ENCODE measurements around the gene ARMC12.
"Not testable (repeated sequence)": the region's sequence is repeated elsewhere in the genome, so short reads cannot be mapped to it uniquely, and the experiment has no call there.

The ARMC12 gene, protein sequence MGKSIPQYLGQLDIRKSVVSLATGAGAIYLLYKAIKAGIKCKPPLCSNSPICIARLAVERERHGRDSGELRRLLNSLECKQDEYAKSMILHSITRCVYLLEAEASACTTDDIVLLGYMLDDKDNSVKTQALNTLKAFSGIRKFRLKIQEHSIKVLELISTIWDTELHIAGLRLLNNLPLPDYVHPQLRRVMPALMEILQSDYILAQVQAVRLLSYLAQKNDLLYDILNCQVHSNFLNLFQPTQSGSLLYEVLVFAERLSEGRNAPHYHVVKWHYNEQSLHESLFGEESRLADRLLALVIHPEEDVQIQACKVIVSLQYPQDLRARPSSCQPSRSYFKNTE

DNA sequence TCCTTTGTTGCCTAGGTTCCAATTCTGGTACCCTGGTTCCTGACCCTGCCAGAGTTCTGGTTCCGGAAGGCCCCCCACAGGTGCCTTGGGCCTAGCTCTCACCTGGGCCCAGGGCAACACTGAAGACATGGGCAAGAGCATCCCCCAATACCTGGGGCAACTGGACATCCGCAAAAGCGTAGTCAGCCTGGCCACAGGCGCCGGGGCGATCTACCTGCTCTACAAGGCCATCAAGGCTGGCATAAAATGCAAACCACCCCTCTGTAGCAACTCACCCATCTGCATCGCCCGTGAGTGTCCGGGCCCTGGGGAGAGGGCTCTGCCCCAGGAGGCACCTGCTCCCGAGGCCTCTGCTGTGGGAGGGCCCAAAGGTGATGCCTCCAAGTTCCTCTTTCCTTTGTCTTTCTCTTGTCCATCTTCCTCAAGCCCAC lies at the start of gene ARMC12:
Gene ARMC12, plus strand, starts transcription at position 51 of the 431 bp plus-strand sequence. Its CDS starts 77 bp downstream, at position 128.
- DNase-seq (ENCODE audit: low spot score), result no peak

DNA sequence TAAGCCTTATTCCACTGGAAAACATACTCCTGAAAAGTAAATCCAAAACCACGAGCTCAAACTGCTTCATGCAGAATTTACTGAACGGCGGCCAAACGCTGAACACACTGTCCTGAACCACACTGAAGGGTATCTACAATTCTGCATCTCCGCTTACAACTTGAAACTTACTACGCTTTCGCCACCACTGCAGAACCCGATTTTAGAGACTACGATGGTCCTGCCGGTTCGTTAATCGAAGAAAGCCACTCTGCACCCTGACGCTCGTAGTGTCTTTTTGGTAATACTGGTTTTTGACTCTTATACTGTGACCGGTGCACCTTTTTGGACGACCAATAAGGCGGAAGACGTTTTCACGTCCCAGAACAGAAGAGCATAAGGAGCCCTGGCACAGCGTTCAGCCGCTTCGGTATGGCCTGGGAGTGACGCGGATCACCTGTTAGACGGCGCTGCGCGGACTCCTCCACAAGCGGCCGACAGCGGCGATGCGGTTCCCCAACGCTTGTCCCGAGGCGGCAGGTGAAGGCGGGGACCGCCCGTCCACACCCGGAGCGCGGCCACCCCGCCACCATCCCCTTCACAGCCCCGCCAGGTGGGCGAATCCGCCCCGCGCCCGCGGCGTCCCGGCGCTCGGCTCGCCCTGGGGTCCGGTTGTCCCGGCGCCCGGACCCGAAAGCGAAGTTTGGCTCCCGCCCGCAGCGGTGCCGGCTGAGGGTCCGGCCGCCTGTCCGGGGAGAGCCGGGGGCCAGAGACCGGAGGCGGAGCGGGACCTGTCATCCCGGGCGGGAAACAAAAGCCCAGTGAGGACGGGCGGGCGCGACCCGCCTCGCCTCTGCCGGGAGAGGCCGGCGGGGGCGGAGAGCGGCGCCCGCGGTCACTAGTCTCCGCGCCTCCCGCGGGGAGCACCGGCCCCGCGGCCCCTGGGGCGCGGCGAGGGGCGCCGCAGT lies 48.9 kb upstream of the ARMC12 start:
- DNase-seq (ENCODE audit: low spot score), result peak; percentile 69

GRCh38 chr6:35688605-35689322 lies 48.1 kb upstream of the ARMC12 start, which contains the start of gene FKBP5:
Gene FKBP5, minus strand, starts transcription at chr6:35688915. Its CDS starts 46,091 bp downstream, at chr6:35642824.
- peak; percentile 83 for DNase-seq (ENCODE audit: low spot score)

DNA sequence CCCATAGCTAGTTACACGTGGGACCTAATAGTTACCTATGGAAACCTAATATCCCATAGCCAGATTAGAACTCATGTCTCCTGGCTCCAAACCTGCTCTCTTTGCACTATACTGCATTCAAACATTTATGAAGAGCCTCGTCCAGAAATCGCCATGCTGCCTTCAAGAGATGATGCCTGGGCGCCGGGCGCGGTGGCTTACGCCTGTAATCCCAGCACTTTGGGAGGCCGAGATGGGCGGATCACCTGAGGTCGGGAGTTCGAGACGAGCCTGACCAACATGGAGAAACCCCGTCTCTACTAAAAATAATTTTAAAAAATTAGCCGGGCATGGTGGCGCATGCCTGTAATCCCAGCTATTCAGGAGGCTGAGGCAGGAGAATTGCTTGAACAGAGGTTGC lies 46.8 kb upstream of the ARMC12 start:
- not testable (repeated sequence) for DNase-seq (ENCODE audit: low spot score)

GRCh38 chr6:35690484-35690883 lies 46.3 kb upstream of the ARMC12 start:
- no peak for DNase-seq (ENCODE audit: low spot score)

DNA sequence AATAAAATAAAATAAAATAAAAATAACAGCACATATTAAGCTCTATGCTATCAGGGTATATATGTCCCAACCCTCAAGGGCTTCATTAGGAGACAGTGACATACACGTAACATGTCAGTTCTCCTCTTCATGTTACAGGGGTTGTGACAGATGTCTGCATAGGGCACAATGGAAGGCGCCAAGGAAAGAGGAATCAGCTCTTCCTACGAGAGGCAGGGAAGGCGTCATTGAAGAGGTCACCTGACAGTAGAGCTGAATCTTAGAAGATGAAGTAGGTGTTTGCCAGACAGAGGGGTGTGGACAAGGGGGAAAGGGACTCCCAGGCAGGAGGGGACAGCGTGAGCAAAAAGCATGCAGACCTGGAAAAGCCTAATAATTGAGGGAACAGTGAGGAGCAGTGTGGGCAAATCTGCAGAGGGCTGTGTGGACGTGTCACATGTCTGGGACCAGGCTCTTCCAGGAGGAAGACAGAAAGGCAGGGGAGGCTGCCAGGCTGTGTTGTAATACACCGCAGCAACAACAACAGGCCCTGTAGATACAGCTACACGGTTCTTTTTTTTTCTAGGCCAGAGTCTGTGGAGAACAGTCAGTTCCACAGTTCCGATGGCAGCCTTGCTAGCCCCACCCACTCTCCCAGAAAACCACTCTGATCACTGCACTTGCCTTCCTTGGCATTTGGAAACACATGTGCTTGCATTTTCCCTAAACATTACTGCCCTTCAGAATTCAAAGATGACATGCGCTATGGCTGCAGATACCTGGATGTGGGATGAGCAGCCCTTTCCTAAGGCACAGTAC lies 45.6 kb upstream of the ARMC12 start:
- no peak for DNase-seq (ENCODE audit: low spot score)

- no peak for DNase-seq (ENCODE audit: low spot score)
These were observed 42.4 kb upstream of the ARMC12 start for GRCh38 chr6:35694462-35694861.

GRCh38 chr6:35698430-35698829 lies 38.4 kb upstream of the ARMC12 start:
- not testable (repeated sequence) for DNase-seq (ENCODE audit: low spot score)

DNA sequence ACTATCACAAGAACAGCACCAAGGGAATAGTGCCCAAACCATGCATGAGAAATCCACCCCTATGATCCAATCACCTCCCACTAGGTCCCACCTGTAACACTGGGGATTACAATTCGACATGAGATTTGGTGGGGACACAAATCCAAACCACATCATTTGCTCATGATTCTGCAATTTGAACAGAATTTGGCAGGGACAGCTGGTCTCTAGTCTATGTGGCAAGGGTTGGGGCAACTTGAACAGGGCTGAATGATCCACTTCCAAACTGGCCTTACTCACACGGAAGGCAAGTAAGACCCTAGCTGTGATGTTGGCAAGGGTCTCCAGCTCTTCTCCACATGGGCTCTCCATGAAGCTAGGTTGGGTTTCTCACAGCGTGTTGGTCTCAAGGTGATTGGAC lies 38.0 kb upstream of the ARMC12 start:
- no peak for DNase-seq (ENCODE audit: low spot score)

DNA sequence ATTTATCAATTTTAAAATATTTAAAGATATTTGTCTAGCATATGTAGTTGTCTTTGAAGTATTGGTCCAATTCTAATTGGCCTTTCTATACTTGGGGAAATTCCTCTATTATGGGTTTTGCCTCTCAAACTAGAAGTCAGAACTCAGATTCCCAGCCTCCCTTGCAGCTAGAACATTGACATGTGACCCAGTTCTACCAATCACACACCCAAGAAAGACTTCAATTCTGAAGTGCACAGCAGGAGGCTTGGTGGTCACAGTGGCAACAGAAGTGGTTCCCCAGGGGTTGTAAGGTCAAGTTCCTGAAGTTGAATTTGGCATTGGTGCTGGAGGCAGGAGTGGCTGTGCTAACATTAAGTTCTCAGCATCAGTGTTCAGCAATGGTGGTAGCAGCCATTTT lies 33.3 kb upstream of the ARMC12 start:
- no peak for DNase-seq (ENCODE audit: low spot score)

- no peak for DNase-seq (ENCODE audit: low spot score)
These were observed 30.4 kb upstream of the ARMC12 start for GRCh38 chr6:35706468-35706867.

- DNase-seq (ENCODE audit: low spot score), result no peak
These were observed 29.0 kb upstream of the ARMC12 start for GRCh38 chr6:35707714-35708407.

DNA sequence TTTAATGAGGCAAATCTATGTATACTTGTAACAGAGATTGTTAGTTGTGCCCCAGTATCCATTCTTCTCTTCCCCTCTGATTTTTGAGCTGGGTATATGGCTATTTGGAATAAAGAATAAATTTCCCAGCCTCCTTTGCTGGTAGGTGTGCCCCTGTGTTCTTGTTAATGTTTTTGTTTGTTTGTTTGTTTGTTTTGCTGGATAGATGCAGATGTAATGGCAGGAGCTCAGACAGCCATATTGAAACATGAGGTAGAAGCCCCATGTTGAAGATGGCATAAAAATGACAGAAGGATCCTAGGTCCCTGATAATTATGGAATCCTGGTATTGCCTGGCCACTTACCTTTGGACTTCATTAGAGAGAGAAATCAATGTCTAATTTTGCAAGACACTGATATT lies 28.2 kb upstream of the ARMC12 start:
- no peak for DNase-seq (ENCODE audit: low spot score)

DNA sequence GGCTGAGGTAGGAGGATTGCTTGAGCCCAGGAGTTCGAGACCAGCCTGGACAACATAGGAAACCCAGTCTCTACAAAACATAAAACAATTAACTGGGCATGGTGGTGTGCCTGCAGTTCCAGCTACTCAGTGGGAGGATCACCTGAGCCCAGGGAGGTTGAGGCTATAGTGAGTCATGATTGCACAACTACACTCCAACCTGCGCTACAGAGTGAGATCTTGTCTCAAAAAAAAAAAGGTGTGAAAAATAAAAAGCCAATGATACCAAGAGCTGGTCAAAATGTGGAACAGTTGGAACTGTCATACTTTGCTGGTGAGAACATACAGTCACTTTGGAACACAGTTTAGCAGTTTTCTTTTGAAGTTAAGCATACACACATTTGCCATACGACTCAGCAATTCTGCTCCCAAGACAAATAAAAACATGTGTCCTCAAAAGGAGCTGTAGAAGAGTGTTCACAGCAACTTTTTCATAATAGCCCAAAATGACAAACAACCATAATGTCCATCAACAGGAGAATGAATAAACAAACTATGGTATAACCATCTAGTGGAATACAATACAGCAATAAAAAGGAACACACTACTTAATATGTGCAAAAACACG lies 26.5 kb upstream of the ARMC12 start:
- no peak for DNase-seq (ENCODE audit: low spot score)

DNA sequence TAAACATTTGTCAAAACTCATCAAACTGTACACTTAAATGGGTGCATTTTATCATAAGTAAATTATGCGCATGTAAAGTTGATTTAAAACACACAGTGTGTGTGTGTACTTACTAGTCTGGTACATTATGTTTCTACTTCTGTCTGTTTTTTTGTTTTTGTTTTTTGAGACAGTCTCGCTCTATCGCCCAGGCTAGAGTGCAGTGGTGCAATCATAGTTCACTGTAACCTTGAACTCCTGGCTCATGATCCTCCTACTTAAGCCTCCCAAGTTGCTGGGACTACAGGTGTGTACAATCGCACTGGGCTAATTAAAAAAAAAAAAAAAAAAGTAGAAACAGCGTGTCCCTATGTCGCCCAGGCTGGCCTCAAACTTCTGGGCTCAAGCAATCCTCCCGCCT lies 25.1 kb upstream of the ARMC12 start:
- no peak for DNase-seq (ENCODE audit: low spot score)

- no peak for DNase-seq (ENCODE audit: low spot score)
These were observed 23.6 kb upstream of the ARMC12 start for GRCh38 chr6:35713006-35713767.

DNA sequence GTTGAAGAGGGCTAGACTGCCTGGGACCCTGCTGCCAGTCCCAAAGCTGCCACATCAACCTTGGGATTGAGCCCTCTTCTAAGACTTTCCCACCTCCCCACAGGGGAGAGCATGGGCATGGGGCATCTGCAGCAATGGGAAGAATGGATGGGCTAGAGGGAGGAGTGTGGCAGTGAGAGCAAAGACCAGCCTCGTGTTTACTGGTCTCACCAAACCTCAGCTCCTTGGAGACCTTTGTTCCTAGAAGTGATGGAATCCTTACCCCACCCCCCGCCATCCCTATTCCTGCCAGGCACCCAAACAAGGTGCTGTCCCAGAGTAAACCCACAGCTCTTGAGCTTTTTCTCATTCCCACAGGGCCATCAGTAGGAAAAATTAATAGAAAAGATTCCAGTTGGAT lies 20.0 kb upstream of the ARMC12 start:
- DNase-seq (ENCODE audit: low spot score), result no peak

GRCh38 chr6:35717449-35718374 lies 19.1 kb upstream of the ARMC12 start:
- DNase-seq (ENCODE audit: low spot score), result no peak

GRCh38 chr6:35718375-35718736 lies 18.5 kb upstream of the ARMC12 start:
- DNase-seq (ENCODE audit: low spot score), result no peak

Data from SW480 (cell line).